ENCODE data around the gene GZMM. TPM values are rescaled to one million over a fixed set of nuclear protein-coding genes. Genes with fewer than 3 reads are reported as not detected.

The GZMM gene
- total RNA-seq, 1 donor from 2014 or later = not detected

- Histone ChIP-seq H3F3A (ENCODE audit: low read depth) (no peaks in the 10 kb centered on the region), H3K79me2 (ENCODE audit: low read depth) (no peaks in the 10 kb centered on the region), H3K4me3 (no peak overlapping the region), H3K9ac (no peak overlapping the region), H3K27me3 (no peaks in the 10 kb centered on the region), H3K9me3 (ENCODE audit: low read depth) (no peaks in the 10 kb centered on the region), H2AFZ (replicated peaks) (no peak overlapping the region), H3K4me1 (no peaks in the 10 kb centered on the region), H3K36me3 (no peaks in the 10 kb centered on the region), H3K27ac (no peak overlapping the region), H4K20me1 (ENCODE audit: low read depth) (peaks cover 20% of the 10 kb centered on the region), H3K4me2 (no peak overlapping the region)
- TF ChIP-seq CTCF (IDR thresholded peaks at IDR 0.05) = no peak
- no peak for TF ChIP-seq EZH2 (IDR thresholded peaks at IDR 0.05)
- TF ChIP-seq EZH2phosphoT487 (IDR thresholded peaks at IDR 0.05) = no peak
- no peak for DNase-seq (ENCODE audit: low spot score)
- H3K4me3 Mint-ChIP-seq = no peak overlapping the region
- H3K9me3 Mint-ChIP-seq = no peaks in the 10 kb centered on the region
- no peak overlapping the region for H3K27ac Mint-ChIP-seq
- H3K4me1 Mint-ChIP-seq = no peaks in the 10 kb centered on the region
- H3K36me3 Mint-ChIP-seq = peaks cover 10% of the 10 kb centered on the region
- H3K27me3 Mint-ChIP-seq (ENCODE audit: insufficient read depth, low read depth) = peaks cover 6% of the 10 kb centered on the region
These were observed 2.2 kb upstream of the GZMM start for GRCh38 chr19:541699-542098.

- Histone ChIP-seq H3K9ac (no peak overlapping the region), H3K79me2 (ENCODE audit: low read depth) (no peaks in the 10 kb centered on the region), H4K20me1 (ENCODE audit: low read depth) (peaks cover 14% of the 10 kb centered on the region), H3K4me2 (no peak overlapping the region), H3K27me3 (no peaks in the 10 kb centered on the region), H3K27ac (no peak overlapping the region), H3K4me1 (no peaks in the 10 kb centered on the region), H3K9me3 (ENCODE audit: low read depth) (no peaks in the 10 kb centered on the region), H2AFZ (replicated peaks) (no peak overlapping the region), H3K36me3 (no peaks in the 10 kb centered on the region), H3F3A (ENCODE audit: low read depth) (no peaks in the 10 kb centered on the region), H3K4me3 (no peak overlapping the region)
- Mint-ChIP-seq H3K36me3 (peaks cover 10% of the 10 kb centered on the region), H3K9me3 (no peaks in the 10 kb centered on the region), H3K27ac (no peak overlapping the region), H3K27me3 (ENCODE audit: insufficient read depth, low read depth) (peaks cover 6% of the 10 kb centered on the region), H3K4me1 (no peaks in the 10 kb centered on the region), H3K4me3 (no peak overlapping the region)
- no peak for DNase-seq (ENCODE audit: low spot score)
- TF ChIP-seq EZH2phosphoT487 (IDR thresholded peaks at IDR 0.05) = no peak
- no peak for TF ChIP-seq CTCF (IDR thresholded peaks at IDR 0.05)
- no peak for TF ChIP-seq EZH2 (IDR thresholded peaks at IDR 0.05)
These were observed 1.5 kb upstream of the GZMM start for GRCh38 chr19:542173-542866.

GRCh38 chr19:547117-547516, 3.3 kb downstream of the GZMM start:
- no peak overlapping the region for H3K4me3 Mint-ChIP-seq
- Histone ChIP-seq H3K36me3 (no peaks in the 10 kb centered on the region), H4K20me1 (ENCODE audit: low read depth) (no peaks in the 10 kb centered on the region), H3F3A (ENCODE audit: low read depth) (peaks cover 16% of the 10 kb centered on the region), H3K27me3 (peaks cover 14% of the 10 kb centered on the region), H3K9me3 (ENCODE audit: low read depth) (no peaks in the 10 kb centered on the region), H3K79me2 (ENCODE audit: low read depth) (no peaks in the 10 kb centered on the region), H3K4me2 (no peak overlapping the region), H3K4me1 (peaks cover 2% of the 10 kb centered on the region), H3K4me3 (no peak overlapping the region), H3K27ac (no peak overlapping the region), H2AFZ (replicated peaks) (no peak overlapping the region), H3K9ac (no peak overlapping the region)
- peaks cover 8% of the 10 kb centered on the region for H3K27me3 Mint-ChIP-seq (ENCODE audit: insufficient read depth, low read depth)
- no peak overlapping the region for H3K27ac Mint-ChIP-seq
- no peak for DNase-seq (ENCODE audit: low spot score)
- H3K4me1 Mint-ChIP-seq = peaks cover 5% of the 10 kb centered on the region
- H3K9me3 Mint-ChIP-seq = no peaks in the 10 kb centered on the region
- no peak for TF ChIP-seq CTCF (IDR thresholded peaks at IDR 0.05)
- no peak for TF ChIP-seq EZH2phosphoT487 (IDR thresholded peaks at IDR 0.05)
- no peak for TF ChIP-seq EZH2 (IDR thresholded peaks at IDR 0.05)
- H3K36me3 Mint-ChIP-seq = peaks cover 3% of the 10 kb centered on the region

Measured in neural progenitor cell (in vitro differentiated cells).